ENCODE results near the gene HGD.
"Not testable (repeated sequence)": the region's sequence is repeated elsewhere in the genome, so short reads cannot be mapped to it uniquely, and the experiment has no call there.

HGD gene

GRCh38 chr3:120678984-120679383 lies 3.1 kb downstream of the HGD start:
- DNase-seq, result no peak

DNA sequence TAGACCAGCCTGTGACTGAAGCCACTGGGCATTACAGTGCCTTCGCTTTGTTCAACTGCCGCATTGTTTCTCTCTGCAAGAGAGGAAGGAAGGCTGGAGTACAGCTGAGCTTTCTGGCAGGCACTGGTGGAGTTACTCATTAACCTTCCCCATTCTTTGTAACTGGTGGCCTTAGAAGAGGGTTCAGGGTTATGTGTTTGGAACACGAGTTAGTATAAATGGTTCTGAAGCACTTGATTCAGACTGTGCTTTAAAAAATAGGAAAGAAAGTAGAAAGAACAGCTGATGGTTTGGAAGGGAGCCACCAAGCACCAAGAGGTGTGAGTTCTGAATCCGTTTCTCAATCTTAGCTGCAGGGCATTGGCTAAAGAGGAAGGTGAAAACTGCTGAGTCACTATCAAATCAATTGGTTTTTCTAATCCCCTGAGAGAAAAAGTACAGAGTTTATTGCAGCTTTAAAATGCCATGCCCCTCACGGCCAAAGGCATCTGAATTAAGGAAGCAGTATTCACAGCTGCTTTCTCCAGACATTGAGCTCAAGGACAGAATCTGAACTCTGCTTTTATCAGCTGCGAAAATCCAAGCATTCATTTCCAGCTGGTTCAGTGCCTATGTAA lies 3.6 kb downstream of the HGD start:
- DNase-seq, result no peak

GRCh38 chr3:120677193-120677592 lies 4.8 kb downstream of the HGD start:
- DNase-seq, result not testable (repeated sequence)

DNA sequence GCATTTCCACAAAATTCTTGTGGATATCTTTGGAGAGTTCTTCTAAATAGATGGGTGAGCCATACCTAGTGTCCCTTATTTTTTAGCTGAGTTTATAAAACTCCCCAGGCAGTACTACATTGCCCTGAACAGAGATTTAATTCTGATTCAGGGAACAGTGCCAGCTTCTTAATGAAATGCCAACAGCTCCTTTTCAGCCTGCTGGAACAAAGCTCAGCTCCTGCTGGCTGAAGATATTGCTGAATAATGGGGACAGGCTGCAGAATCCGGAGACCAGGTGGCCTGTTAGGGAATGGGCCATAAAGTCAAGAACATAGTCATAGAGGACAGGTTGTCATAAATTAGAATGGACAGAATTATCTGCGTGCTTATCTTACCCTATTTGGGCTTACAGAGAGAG lies 8.9 kb downstream of the HGD start:
- DNase-seq, result no peak

DNA sequence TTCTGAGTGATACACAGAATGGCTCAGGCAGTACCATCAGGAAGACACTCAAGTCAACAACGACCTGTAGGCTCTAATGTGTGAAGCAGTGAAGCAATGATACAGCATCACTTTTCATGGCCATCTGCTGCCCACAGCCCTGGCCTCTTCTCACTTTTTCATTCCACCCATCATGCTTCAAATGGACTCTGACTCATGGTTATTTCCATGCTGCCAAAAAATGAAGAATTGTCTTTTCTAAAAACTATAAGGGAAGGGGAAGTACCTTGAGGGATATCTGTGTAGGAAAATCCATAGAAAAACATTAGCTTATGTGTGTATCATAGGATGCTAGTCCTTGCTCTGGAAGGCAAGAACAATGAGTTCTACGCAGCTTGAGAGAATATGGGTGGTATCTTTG lies 11.5 kb downstream of the HGD start:
- DNase-seq, result no peak

GRCh38 chr3:120664926-120665325 lies 17.1 kb downstream of the HGD start:
- DNase-seq, result no peak

GRCh38 chr3:120661945-120662344 lies 20.1 kb downstream of the HGD start:
- DNase-seq, result no peak

DNA sequence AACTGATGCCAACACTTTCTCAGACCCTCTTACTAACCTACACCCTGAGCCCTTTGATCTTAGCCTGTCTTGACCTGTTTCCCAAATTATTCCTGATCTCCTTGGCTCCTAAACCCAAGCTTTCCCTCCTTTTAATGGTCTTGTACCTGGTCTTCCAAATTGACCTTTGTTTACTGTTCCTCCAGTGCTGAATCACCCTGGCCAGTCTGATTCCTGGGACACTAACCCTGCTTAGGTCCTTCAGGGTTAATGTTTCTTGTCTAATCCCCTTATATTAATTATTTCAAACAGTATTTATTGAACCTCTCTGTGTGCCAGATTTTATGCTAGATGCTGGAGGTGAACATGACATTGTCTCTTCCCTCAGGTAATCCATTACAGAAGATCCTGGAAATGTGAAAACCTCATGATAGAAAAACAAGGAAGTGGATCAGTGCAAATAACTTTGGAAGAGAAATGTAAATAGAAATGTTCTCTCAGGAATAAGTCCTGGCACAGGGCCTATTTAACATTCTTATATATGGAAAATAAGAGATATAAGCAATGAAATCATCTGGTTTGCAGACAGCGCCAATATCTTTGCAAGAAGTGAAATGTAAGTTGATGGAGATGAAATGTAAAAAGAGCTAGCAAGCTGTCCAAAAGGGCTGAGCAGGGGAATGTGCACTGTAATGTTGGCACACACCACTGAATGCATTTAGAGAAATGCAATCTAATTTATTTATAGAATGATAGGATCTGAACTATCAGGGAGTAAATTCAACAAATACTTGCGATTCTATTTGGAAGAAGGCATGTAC lies 20.7 kb downstream of the HGD start:
- DNase-seq, result no peak

- DNase-seq, result no peak
Measured at GRCh38 chr3:120659834-120660233, 22.2 kb downstream of the HGD start.

GRCh38 chr3:120659285-120659684 lies 22.8 kb downstream of the HGD start:
- no peak for DNase-seq

GRCh38 chr3:120652896-120653545 lies 29.0 kb downstream of the HGD start:
- DNase-seq, result no peak

DNA sequence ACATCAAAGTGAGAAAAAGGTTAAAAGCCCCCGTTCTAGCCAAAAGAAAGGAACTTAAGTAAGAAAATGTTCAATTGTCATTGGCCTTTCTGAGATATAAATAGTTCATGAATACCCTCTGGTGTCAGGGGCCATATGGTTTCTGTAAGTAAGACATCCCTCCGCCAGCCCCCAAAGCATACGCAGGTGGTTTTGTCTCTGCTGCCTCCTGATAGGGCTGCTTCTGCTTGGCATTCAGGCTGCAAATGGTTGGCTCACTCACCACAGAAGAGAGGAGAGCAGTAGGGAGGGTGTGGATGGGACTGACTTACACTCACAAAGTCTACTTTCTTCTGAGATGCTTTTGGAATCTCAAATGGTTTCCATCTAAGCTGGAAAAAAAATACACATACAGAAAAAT lies 29.8 kb downstream of the HGD start:
- DNase-seq, result no peak

DNA sequence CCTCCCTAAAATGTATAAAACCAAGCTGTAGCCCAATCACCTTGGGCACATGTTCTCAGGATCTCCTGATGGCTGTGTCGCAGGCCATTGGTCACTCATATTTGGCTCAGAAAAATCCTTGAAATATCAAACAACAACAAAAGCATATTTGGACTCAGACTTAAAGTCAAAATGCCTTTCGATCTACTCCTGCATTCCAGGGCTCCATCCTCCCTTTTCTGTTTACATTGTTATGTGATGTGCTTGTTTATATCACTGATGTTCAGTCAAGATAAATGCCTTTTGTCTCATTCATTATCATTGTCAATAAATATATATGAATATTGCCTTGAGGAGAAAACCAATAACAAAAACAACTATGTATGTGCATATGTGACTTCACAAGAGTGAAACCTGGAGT lies 31.7 kb downstream of the HGD start:
- DNase-seq, result no peak

DNA sequence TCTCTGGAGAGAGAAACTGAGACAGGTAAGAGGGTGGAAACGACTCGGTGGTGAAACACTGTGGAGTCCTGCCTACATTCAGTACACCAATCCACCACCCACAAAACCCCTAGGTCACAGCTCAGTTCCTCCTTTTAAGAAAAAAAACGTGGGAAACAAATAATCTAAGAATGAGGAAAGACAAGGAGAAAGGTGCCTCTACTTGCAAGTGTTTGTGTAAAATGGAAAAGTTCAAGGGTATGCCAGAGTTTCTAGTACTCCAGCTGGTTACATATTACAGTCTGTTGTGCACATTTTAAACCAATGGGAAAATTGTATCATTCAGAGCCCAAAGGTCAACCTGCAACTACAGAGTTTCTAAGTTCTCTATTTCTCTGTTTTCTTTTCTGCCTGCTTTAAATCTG lies 32.2 kb downstream of the HGD start:
- no peak for DNase-seq

GRCh38 chr3:120648290-120648689 lies 33.7 kb downstream of the HGD start:
- no peak for DNase-seq

GRCh38 chr3:120646771-120647432 lies 35.1 kb downstream of the HGD start:
- DNase-seq, result no peak

GRCh38 chr3:120645083-120645845 lies 36.8 kb downstream of the HGD start:
- no peak for DNase-seq

DNA sequence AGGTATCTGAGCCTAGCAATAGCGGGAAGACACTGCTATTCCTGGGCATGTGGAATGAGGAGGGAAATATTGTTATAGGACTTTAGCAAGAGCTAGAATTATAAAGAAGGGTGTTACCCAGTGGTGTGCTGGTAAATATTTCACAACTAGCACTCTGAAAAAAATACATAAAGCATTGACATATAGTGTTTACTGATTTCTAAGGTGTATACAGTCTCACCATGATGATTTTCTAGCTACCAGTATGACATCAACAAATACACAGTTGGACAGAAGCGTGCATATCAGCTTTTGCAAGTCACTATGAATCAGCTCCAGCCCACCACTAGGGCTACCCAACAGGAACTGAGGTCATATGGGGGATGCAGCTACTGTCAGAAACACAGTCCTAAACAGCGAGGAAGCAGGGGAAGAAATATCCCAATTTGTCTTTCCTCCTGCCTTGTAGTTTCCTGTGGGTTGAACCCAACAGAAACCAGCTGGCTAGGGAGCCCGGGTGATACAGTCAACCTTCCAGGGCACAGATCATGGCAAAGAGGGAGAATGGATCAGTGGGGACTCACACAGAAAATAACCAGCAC lies 39.6 kb downstream of the HGD start:
- no peak for DNase-seq

- no peak for DNase-seq
Measured at GRCh38 chr3:120641696-120642246, 40.3 kb downstream of the HGD start.

DNA sequence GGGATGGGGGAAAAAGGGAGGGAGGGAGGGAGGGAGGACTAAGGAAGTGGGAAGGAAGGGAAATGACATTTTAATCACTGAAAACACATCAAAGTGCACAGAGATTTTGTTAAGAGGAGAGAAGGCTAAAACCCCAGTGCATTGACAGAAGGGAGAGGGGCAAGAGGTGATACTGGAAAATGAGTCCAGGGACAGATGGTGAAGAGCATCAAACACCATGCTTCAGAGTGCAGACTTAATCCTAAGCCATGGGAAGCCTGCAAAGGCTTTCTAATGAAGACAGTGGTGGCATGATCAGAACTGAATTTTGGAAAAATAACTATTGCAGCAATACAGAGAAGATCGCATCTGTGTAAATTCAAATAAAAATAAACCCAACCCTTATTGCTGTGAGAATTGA lies 41.8 kb downstream of the HGD start:
- no peak for DNase-seq

- not testable (repeated sequence) for DNase-seq
Measured at GRCh38 chr3:120638820-120639219, 43.2 kb downstream of the HGD start.

All from central memory CD4-positive, alpha-beta T cell (primary cell).